ENCODE results near the gene CORO2B. TPM values are rescaled to one million over a fixed set of nuclear protein-coding genes. Genes with fewer than 3 reads are reported as not detected.

CORO2B gene
- total and polyA plus RNA-seq, 9 of the 15 experiments (the other 6 are each of a cell fraction or from before 2014, with no cell fraction given) = not detected

DNA sequence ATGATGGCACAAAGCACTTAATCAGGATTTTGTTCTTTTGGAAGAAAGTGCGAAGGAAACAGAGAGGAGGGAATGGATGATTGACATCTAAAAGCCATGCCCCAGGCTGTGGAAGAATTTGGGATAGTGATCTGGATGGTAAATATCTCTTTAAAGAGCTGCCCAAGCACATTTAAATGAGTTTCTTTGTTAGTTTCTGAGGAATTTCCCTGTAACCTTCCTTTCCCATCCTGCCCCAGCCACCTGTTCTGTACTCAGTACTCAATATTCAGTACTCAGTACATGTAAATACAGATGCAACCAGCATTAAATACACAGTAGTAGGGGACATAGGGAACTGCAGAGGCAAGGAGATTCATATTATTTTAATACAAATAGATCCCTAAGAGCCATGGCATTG lies 7.8 kb upstream of the CORO2B start (continued):
- TF ChIP-seq, protein P1, sequence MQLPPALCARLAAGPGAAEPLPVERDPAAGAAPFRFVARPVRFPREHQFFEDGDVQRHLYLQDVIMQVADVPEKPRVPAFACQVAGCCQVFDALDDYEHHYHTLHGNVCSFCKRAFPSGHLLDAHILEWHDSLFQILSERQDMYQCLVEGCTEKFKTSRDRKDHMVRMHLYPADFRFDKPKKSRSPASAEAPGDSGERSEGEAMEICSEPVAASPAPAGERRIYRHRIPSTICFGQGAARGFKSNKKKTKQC (CRISPR knock-in tag; IDR thresholded peaks at IDR 0.05) = no peak
- TF ChIP-seq NFIC (IDR thresholded peaks at IDR 0.05) (no peak), ESRRA (IDR thresholded peaks at IDR 0.05; ENCODE audit: borderline replicate concordance, low read depth) (no peak), L3MBTL2 (IDR thresholded peaks at IDR 0.05) (no peak), KLF16 (IDR thresholded peaks at IDR 0.05) (no peak), NR4A1 (CRISPR knock-in tag; IDR thresholded peaks at IDR 0.05) (no peak), NR4A1 (tag; IDR thresholded peaks at IDR 0.05) (no peak), KLF1 (tag; IDR thresholded peaks at IDR 0.05) (no peak)
- TF ChIP-seq, protein P2, sequence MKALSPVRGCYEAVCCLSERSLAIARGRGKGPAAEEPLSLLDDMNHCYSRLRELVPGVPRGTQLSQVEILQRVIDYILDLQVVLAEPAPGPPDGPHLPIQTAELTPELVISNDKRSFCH (CRISPR knock-in tag; IDR thresholded peaks at IDR 0.05) = no peak
- TF ChIP-seq, protein P2 (tag; IDR thresholded peaks at IDR 0.05) = no peak
- TF ChIP-seq, protein P3, sequence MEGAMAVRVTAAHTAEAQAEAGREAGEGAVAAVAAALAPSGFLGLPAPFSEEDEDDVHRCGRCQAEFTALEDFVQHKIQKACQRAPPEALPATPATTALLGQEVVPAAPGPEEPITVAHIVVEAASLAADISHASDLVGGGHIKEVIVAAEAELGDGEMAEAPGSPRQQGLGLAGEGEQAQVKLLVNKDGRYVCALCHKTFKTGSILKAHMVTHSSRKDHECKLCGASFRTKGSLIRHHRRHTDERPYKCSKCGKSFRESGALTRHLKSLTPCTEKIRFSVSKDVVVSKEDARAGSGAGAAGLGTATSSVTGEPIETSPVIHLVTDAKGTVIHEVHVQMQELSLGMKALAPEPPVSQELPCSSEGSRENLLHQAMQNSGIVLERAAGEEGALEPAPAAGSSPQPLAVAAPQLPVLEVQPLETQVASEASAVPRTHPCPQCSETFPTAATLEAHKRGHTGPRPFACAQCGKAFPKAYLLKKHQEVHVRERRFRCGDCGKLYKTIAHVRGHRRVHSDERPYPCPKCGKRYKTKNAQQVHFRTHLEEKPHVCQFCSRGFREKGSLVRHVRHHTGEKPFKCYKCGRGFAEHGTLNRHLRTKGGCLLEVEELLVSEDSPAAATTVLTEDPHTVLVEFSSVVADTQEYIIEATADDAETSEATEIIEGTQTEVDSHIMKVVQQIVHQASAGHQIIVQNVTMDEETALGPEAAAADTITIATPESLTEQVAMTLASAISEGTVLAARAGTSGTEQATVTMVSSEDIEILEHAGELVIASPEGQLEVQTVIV (CRISPR knock-in tag; IDR thresholded peaks at IDR 0.05; ENCODE audit: borderline replicate concordance) = no peak

Data from K562 (cell line).